GM21423 (cell line): ENCODE measurements around the gene EFNB1.

Experiments used
- ATAC-seq: cut with Tn5 transposase; IDR thresholded peaks from one replicate; pipeline ENCODE4 v1.9.1; 2021; ENCODE audit warnings: mild to moderate bottlenecking, moderate library complexity; ENCODE audit not compliant: unreplicated experiment

The EFNB1 gene

DNA sequence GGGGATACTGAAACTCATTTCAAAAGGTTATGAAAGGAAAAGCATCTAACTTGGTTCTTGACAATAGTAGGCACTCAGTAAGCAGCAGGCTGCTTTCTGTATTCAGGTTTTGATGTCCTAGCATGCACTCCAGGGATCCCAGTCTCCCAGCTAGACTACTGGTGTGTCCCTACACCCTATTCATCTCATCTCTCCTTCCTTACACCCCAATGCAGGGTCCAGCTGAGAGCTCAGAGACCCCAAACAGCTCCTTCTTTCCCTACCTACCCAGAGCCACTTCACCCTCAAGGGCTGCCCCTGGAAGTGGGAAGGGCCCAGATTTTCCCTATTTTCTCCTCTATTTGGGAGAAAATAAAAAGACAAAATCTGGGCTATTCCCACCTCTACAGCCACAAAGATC, 1.6 kb upstream of the EFNB1 start:
- no peak for ATAC-seq

DNA sequence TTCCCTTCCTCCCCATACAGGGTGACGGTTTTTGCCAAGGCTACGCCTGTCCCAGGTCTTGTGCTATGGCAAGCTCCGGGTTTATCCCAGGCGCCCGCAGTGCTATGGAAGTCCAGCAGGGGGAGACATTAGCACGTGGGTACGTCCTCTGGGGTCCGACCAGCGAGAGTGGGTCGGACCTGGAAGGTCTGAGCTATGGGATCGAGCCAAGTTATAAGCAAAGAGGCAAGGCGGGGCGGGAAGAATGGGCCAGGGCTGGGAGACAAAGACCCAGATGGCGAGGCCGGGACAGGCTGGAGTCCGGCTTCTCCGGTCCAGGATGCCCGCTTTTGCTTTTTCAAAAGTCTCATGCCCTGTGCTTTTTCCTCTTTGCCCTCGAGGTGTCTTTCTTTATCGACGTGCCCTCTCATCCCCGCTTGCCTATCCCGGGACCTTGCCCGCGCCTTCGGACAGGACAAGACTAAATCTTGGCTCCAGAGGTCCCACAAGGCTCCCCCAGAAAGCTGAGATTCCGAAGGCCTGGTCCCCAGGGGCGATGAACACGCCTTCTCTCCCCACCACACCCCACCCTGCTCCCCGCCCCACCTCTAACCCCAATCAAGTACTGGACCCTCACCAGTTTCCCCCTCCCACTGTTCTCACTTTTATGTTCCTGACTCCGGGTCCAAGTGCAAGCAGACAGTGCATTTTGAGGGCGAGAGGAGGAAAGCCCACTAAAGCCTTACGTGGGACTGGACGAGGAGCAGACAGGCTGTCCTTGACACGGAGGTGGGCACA, 785 bp upstream of the EFNB1 start:
- peak; percentile 39 for ATAC-seq

DNA sequence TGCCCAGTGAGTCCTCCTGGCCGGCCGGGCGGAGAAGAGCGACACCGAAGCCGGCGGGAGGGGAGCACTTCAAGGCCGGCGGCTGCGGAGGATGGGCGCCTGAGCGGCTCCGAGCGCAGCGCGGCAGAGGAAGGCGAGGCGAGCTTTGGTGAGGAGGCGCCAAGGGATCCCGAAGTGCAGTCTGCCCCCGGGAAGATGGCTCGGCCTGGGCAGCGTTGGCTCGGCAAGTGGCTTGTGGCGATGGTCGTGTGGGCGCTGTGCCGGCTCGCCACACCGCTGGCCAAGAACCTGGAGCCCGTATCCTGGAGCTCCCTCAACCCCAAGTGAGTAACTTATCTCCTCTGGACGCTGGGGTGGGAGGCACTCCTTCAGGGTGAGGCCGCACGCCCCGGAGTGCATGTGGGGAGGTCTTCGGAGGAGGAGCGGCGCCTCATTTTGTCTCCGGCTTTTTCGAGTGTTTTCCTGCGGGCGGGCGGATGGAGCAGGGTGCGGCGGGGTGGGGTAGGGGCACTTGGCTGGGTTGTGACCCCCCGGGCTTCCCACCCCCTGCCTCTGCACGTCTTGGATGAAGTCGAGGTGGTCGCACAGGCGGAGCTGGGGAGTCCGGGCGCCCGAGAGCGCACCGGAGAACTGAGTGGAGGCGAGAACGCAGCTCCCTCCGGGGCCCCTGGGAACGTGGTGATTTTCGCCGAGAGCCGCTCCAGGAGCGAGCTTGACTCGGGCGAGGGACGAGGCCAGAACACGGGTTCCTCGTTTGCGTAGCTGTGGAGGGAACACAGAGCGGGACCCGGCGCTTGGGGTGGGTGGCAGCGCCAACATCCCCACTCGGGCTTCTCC, 979 bp downstream of the EFNB1 start:
- ATAC-seq = no peak

DNA sequence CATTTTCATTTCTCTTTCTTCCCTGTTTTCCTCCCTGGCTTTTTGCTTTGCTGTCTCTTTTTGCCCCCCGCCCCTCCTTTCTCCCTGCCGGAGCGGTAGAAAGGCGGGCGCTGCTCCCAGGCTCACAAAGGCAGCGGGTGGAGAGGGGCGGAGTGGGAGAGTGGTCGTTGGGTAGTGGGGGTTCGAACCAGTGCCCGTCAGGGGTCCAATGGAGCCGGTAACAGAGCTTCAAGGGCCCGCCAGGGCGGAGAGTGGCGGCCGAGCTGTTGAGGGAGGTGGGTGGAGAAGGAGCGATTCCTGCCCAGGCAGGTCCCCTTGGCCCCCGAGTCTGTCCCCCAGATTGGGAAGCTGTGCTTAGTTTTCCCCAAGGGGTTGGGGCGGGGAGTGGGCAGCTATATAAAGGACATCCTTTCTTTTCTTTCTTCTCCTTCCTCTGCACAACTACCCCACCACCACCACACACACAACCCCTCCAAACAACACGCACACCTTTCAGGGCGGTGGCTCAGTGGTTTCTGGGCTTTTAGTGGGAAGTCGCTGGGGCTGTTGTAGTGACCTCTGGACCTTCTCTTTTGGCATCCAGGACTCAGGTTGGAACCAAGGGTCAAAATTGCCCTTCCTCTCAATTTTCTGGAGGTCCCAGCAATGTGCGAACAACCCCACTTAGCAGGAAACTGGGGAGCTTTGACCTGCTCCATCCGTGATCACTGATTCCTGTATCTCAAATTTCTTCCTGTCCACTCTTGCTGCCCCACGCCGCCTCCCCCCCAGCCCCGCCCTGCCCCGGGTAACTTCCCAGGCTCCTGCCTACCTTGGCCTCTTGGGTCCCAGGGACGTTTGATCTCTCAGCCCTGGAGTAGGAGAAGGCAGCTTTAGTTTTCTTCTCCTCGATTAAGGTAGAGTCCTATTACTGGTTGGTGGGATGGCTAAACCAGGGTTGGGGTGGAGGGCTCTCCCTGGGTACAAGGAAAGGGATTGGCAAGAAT, 1.9 kb downstream of the EFNB1 start:
- ATAC-seq = no peak

DNA sequence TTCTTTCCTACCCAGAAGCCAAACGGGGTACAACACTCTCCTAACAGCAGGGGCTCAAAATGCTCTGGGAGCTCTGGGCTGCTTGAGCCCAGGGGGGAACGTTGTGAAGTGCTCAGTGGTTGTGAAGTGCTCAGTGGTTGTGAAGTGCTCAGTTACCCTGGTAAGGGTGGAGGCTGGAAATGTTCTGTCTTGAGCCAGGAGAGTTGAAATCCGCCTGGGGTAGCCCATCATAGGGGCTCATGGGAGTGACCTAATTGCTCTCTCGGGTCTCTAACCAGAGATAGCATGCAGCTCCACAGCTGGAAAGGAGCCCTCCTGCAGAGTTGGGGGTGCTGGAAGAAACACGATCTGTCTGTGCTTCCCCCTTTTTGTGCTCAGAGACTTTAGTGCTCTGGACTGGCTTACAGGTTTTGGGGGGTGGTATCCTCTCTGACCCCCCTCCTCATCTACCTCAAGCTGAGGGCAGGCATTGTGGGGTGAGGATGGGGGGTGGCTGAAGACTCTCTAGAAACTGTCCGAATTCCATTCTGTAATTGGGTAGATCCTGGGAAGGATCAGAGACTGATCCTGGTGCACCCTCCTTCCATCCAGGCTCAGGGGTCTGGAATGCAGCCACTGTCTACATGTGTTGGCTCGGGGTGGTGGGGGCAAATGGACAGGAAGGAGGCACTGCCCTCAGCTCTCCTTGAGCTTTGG, 2.7 kb downstream of the EFNB1 start:
- ATAC-seq = no peak

DNA sequence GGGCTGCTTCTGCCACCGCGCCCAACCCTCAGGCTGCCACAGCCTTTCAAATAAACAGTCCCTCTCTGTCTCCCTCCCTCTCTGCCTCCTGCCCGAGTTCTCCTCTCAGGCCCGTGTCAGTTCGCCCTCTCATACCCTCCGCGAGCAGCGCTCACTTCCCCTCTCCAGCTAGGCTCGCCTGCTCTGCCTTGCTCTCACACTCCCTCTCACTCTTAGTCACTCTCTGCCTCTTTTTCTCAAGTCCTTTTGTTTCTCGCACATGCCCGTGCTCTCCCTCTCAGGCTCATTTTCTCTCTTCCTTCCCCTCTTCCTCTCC, 3.2 kb downstream of the EFNB1 start:
- ATAC-seq = no peak

DNA sequence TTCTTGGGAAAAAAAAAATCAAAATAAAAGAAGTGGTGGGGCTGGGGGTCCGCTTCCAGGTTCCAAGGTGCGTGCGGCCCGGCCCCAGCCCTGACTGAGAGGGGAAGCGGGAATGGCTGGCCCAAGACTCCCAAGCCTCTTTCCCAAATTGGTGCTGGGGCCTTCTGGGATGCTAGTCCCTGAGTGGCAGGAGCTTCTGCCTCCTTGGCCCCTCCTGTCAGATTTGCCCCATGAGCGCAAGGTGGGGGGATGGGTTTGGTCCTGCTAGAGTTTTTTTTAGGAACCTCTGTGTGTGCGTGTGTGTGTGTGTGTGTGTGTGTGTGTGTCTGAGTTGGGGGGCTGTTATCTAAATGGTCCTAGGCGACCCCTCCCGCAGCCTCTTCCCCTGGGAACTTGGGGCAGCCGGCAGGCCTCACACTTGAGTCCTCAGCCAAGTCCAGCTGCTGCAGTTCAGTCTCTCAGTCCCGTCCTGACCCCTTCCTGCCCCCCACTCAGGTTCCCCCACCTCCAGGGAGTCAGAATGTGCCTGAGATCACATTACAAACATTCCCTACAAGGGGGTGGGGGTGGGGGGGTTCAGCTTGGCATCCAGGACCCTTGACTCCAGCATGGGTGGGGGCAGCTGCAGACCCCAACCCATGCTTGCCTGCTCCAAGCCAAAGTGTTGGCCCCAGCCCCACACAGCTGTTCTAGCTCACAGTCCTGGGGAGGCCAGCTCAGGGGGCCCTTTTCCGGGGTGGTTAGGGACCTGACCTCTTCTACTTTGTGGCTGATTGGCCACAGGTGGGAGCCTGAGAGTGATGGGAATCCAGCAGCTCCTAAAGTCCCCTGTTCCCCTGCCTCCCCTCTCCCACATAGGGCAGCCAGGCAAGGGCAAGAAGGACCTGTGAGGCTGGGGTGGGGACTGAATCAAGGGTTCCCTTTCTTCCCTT, 4.0 kb downstream of the EFNB1 start:
- ATAC-seq = no peak

DNA sequence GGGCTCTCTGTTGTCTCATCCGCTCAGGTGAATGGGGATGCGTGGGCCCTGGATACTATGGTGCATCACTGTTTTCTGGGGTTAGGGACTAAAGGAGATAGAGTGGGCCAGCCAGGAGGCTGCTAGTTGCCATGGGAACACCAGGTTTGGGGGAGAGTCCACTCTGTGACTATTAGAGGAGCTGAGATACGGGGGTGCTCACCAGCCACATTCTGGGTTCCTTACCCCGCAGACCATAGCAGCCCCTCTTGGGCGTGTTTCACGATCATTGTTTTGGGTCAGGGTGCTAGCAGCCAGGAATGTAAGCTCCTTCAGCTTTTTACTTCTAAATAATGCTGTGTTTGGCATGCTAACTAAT, 4.6 kb downstream of the EFNB1 start:
- ATAC-seq = no peak

DNA sequence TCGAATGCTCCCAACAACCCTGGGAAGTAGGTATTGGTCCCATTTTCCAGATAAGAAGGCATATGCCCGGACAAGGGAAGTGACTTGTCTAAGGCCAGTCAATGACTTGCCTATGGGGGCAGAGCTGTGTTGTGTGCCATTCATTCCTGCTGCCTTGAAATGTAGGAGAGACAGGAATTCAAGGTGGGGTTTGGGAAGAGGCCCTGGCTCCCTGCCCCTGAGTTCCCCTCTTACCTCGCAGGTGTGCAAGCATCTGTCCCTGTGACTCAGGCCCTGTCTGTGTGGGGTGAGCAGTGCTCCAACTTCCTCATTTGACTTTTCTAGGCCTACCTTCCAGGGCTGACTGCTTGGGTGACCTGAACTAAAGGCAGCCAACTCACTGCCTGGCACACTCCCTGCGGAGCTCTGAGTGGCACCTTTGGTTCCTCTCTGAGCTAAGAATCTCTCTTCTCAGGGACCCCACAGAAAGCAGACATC, 5.1 kb downstream of the EFNB1 start:
- no peak for ATAC-seq

DNA sequence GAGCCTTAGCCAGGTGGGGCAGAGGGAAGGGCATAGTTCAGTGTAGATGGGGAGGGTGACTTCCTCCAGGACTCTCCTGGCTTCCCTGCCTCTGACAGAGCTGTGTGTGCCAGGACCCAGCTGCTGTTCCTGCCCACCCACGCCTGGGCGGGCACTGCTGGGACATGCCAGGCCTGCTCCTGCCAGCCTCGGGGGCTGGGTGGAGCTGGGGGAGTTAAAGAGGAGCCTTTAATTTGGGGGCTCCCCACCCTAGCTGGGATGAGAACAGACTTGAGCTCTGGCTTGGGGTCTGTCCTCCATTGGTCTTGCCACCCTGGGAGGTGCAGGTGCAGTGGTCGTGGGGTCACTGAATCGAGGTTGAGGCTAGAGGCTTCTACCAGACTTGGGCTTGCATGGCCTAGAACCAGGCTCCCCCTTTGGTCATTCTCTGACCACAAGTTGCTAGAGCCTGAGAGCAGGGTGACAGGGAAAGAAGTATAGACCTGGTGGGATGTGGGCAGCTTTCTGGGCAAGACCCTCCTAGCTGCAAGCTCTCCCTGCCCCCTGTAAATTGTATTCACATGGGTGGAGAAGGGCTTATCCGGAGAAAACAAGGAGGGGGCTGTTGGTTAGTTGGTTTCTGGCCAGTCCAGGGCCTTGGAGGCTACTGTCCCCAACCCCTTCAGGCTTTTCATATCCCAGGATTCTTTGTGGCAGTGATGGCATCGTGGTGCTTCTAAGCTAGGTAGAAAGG, 5.7 kb downstream of the EFNB1 start:
- ATAC-seq = no peak

DNA sequence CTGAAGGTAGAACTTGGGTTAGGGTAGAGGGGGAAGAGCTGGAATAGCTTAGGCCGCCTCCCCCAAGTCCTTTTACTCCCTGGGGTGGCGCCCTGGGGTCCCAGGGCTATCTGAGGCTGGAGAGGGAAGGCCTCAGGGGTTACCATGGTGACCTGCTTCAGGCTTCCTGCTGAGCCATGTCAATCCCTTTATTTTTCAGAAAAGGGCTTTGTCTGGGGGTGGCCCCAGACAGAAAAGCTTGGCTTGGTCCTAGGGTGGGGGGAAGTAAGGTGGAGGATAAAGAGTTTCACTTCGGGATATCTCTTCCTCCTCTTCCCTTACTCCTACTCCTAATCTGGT, 6.3 kb downstream of the EFNB1 start:
- ATAC-seq = no peak

DNA sequence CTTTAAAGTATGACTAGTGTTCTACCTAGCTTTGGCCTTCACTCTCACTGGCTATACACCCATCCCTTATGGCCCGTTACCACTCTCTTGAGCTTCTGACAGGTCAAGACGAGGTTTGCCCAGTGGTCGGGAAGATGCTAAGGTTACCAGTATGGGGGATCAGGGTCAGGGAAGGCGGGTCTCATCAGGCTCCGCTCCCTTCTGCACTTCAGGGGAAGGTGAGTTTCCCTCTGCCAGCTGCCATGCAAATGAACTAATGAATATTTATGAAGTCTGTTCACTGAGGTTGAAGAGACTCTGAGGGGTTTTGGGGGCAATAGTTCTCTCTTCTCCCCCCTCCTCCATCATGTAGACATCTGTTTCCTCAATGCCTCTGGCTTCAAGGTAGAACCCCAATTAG, 6.6 kb downstream of the EFNB1 start:
- no peak for ATAC-seq

DNA sequence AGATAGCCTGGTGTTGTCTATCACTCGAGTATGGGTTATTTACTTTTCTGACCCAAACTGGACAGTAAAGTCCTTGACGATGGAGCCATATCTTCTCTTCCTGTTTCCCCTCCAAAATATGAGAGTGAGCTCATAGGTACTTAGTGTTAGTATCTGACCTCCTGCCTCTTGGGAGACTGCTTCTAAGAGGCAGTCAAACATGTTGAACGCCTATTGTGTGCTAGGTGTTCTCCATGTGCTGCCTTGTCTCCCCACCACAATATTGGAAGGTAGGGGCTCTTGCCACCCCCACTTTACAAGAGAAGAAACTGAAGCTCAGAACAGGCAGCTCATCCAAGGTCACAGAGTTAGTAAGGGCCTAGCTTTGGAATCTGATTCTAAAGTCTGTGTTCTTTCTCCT, 8.3 kb downstream of the EFNB1 start:
- ATAC-seq = no peak

DNA sequence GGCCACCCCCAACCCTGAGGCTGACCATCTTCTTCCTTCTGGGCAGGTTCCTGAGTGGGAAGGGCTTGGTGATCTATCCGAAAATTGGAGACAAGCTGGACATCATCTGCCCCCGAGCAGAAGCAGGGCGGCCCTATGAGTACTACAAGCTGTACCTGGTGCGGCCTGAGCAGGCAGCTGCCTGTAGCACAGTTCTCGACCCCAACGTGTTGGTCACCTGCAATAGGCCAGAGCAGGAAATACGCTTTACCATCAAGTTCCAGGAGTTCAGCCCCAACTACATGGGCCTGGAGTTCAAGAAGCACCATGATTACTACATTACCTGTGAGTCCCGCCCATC, 9.7 kb downstream of the EFNB1 start:
- ATAC-seq = no peak

DNA sequence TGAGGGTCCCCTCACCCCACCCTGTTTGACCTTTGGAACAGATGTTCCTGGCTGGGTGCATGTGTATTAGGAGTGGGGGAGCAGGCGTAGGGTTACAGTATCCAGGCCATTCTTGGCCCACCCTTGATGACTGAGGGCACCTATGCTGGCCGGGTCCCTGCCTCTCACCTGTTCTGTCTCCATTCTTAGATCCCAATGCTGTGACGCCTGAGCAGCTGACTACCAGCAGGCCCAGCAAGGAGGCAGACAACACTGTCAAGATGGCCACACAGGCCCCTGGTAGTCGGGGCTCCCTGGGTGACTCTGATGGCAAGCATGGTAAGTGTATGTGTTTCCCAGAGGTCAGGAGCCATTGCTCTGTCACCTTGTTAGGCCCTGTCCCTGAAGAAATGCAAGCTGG, 10.9 kb downstream of the EFNB1 start:
- no peak for ATAC-seq

DNA sequence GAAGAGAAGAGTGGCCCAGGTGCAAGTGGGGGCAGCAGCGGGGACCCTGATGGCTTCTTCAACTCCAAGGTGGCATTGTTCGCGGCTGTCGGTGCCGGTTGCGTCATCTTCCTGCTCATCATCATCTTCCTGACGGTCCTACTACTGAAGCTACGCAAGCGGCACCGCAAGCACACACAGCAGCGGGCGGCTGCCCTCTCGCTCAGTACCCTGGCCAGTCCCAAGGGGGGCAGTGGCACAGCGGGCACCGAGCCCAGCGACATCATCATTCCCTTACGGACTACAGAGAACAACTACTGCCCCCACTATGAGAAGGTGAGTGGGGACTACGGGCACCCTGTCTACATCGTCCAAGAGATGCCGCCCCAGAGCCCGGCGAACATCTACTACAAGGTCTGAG, 11.4 kb downstream of the EFNB1 start:
- no peak for ATAC-seq

DNA sequence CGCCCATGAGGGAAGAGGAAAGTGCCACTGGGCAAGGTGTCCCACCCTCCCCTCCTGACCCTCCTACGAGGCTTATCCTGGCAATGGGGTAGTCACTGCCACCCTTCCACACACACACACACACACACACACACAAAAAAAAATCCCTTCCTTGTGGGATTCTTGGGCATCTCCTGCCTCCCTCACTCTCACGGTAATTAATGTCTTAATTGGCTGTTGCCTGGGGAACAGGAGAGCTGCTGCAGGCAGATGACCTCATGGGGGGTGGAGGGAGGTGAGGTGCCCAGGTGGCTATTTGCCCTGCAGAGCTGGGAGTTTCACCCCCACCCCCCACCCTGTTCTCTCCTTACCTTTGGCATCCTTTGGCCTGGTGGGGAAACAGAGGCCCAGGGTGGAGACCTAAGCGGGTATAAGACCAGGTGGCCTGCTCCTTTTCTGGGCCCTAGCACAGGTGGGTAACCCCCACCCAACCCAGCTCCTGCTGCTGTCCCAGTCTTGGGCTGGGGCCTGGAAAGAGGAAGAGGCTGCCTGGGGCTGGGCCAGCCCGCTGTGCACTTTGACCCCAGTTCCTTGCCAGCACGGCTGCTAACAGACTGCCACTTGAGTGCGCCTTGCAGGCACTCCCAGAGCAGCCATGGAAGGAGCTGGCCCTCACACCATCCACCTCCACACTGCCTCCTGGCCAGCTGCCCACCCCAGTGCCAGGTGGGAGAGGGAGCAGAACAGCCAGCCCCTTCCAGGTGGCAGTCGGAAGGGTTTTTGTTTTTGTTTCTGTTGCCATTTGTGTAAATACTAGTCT, 12.6 kb downstream of the EFNB1 start:
- ATAC-seq = no peak

DNA sequence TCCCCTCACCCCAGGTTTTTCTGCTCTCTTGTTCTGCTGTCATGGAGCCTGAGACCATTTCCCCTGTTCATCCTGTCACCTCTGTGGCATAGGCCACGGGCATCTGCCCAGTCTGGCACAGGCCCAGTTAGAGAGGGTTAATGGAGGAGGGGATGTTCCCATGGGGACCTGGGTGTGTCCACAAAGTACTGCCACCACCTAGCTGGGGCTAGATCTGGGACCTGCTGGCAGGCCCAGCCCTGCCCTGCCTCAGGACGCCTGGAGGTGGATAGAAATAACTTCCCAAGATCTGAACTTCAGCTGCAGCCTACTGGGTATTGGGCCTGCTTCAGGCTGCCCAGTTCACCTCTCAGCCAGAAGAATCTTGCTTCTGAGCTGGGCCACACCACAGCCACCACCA, 13.5 kb downstream of the EFNB1 start:
- ATAC-seq = no peak
